GM21786 (cell line): Measurements from ENCODE around the gene PLCG2.
A peak's percentile ranks its signal among the peaks of the same experiment; 100 is the strongest.

Experiments used
- ATAC-seq: cut with Tn5 transposase; IDR thresholded peaks from one replicate; pipeline ENCODE4 v1.9.1; 2021; ENCODE audit not compliant: unreplicated experiment

Gene PLCG2

DNA sequence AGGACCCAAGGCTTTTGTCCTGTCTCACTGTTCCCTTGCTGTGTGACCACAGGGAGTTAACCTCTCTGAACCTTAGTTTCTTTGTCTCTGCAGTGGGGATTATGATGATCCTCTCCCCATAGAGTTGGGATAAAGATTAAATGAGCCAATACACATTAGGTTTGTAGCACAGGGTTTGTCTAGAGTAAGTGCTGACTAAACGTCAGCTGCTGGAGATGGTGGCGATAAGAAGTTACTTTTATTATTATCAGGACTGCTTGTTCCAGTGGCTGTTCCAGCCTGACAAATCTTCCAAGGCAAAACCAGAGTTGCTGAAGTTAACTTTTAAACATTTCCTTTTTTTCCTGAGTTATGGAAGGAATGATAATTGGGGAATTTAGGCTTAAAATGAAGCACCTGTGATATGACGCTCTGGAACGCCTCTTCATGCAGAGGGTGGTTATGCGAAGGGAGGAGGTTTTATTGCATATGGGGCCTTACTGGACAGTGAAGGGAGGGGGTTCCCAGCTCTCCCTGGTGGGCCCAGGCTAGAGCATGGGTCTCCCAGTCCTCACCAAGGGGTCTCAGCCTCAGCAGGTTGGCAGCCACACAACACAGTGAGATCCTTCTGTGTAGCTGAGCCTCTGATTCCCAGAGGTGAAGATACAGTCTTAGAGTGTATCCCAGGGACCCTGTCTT is 35.8 kb downstream of the PLCG2 start:
- no peak for ATAC-seq

DNA sequence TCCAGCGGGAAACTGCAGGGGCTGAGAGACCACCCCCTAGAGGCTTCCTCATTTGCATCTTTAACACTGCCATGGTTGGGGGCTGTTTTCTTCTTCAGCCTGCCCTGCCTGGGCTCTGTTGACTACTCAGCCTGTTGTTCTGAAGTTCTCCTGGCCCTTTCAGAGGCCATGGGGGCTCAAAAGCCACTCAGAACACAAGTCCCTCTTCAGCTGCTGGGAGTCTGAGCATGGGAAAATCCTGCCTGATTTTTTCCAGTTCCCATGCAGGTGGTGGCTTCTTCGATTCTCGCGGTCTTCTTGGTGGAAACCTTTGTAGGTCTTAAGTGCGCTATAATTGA is 36.3 kb downstream of the PLCG2 start:
- no peak for ATAC-seq

DNA sequence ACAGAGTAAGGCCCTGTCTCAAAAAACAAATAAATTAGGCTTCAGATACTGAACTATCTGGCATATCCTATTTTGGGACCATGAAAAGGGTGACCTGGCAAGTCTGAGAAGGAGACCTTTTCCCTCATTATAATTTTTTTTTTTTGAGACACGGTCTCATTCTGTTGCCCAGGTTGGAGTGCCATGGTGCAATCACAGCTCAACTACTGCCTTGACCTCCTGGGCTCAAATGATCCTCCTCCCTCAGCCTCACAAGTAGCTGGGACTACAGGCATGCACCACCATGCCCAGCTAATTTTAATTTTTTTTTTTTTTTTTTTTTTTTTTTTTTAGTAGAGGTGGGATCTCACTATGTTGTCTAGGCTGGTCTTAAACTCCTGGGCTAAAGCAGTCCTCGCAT is 37.3 kb downstream of the PLCG2 start:
- ATAC-seq = no peak

DNA sequence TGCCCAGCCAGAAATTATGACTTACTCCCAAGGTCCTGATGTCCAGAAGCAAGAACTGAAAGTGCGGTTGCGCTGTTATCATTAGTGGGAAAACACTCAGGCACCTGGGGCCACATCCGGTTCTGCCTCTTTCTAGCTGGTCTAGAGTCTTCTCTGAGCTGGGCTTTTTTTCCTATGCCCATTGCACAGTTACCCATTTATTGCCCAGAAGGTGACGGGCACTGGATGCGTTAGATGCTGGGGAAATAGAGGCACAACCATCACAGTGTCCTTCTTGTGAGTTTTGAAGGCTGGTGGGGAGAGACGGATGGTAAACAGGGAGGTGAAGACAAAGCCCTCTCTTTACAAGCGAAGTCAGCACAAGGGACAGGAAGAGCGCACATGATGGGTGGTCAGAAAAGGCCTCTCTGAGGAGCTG is 37.7 kb downstream of the PLCG2 start:
- ATAC-seq = peak; percentile 19

DNA sequence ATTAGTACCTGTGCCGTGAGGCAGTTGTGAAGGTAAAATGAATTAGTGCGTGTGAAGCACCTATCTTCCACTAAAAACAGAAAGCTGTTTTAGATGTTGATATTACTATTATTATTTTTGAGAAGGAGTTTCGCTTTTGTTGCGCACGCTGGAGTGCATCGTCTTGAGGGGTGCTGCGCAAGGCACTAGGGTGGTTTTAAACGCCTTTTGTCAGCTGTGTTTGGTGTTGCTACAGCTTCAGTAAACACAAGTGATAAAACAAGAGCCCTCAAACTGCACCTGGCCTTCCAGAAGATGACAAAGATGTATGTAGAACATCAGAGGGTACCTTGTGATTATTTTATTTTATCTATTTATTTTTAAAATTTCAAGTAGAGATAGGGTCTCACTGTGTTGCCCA is 38.2 kb downstream of the PLCG2 start:
- ATAC-seq = no peak

DNA sequence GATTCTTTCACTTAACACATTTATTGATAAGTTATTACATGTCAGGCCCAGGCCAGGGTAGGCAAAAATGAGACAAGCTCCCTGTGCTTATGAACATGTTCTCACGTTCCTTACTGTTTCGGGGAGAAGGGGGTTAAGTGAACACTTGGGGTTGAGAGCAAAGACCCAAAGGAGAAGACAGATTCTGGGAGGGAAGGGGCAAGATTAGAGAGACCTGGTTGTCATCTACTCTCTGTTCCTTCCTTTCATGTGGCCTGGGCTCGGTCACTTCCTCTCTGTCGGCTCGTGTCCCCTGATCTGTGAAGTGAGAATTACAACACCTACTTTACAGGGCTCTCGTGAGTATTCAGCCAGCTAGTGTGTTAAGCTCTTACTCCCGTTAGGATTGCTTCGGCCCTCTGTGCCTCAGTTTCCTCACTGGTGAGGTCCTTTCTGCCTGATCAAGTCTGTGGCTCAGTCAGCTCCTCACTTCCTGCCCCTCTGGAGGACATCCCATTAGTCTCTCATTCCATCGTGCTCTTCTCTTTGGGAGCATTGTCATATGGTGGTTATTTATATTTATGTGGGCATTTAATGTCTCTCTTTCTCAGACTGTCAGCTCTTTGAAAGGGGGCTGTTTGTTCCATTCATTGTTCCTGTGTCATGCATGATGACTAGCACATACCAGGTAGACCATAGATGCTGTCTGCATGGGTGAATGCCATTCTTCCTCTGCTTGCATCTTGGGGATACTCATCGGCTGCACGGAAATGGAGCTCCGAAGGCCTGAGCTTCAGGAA is 38.9 kb downstream of the PLCG2 start:
- peak; percentile 35 for ATAC-seq

DNA sequence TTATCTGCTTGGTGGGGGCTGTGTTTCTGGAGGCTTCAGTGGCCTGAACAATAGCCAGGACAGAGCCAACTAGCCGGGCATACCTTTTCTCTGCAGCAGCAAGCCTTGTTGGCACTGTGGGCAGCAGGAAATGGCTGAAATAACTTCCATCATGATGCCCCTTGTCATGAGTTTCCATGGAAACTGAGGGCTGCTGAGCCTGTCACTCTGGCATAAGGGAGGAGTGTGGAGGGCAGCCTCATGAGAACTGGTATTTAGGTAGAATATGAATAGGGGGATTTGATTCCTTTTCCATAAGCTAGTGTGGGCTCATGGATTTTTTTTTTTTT is 39.4 kb downstream of the PLCG2 start:
- no peak for ATAC-seq

DNA sequence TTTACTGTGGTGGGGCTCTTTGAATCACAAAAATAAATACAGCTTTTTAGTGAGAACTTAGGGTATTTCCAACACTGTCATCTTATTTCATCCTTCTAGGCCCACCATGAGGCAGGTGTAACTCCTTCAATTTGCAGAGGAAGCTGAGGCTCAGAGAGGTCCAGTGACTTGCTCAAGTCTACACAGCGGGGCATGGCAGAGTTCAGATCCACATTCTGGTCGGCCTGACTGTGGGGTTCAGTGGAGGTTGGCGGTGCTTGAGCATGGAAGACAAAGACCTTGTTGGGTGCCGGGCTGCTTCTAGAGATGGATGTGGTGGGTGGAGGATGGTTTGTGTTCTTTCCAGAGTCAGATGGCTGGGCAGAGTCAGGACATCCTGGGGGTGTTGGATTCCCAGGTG is 39.8 kb downstream of the PLCG2 start:
- no peak for ATAC-seq

DNA sequence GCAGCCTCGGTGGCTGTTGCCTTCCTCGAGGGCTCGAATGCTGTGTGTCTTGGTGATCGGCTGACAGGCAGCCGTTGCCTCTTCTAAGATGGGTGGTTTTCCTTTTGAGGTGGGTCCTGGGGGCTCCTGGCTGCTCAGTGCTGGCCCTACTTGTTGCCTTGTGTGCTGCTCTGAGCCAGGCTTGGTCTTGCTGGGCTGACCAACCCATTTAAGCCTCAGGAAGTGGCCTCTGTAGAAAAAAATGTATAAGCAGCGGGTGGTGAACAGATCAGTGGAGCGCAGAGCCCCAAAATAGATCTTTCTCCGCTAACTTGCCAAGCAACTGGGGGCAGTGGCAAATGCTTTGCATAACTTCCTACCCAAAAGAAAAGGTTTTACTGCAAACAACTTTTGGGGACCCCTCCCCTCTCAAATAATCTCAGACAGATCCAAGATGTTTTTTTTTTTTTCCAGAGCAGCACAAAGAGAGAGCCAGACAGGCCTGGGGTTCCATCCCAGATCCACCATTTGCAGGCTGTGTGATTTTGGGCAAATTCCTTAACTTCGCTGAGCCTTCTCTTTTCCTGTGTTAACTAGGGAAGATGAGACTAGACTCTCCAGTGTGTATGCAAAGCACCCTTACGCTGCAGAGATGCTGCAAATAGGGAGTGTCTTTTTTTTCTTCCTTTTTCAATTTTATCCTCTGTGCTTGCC is 42.5 kb downstream of the PLCG2 start:
- peak; percentile 40 for ATAC-seq

DNA sequence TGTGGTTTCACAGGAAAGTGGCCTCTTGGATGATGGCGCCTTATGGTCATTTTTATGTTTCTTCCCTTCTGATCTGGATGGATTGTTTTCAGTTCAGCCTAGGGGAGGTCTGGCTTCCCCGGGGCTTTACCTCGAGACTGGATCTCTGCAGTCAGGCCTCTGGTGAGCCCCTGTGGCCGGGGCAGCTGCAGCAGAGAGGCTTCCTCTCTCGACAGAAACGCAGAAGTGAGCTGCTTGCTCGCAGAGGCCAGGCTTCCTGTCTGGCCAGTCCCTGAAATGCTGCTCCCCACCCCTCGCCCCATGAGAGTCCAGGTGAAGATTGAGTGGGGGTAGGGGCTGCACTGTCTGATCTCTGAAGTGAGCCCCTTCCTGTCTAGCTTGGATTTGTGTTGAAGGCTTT is 44.0 kb downstream of the PLCG2 start:
- ATAC-seq = peak; percentile 47

DNA sequence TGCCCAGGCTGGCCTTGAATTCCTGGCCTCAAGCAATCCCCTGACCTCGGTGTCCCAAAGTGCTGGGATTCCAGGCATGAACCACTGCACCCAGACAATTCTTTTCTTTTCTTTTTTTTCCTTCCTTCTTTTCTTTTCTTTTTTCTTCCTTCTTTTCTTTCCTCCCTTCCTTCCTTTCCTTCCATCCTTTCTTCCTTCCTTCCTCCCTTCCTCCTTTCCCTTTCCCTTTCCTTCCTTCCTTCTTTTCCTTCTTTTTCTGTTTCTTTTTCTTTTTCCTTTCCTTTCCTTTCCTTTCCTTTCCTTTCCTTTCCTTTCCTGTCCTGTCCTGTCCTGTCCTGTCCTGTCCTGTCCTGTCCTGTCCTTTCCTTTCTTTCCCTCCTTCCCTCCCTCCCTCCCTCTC is 44.6 kb downstream of the PLCG2 start:
- no peak for ATAC-seq

DNA sequence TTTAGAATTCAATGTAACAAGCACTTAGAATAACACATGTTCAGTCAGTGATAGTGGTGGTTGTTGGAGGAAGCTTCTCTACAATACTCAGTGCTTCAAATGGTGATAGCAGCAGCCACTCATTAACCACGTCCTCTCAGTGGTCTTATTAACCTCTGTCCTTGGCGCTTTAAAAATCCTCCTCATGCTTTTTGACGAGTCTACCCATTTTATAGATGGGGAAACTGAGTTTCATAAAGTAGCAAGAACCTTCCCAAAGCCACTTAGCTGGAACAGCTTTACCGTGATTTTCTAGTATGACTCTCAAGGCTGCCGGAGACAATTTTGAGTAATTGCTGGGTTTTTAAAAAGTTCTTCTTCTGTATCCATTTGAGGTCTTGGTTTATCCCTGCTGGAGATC is 47.4 kb downstream of the PLCG2 start:
- no peak for ATAC-seq

DNA sequence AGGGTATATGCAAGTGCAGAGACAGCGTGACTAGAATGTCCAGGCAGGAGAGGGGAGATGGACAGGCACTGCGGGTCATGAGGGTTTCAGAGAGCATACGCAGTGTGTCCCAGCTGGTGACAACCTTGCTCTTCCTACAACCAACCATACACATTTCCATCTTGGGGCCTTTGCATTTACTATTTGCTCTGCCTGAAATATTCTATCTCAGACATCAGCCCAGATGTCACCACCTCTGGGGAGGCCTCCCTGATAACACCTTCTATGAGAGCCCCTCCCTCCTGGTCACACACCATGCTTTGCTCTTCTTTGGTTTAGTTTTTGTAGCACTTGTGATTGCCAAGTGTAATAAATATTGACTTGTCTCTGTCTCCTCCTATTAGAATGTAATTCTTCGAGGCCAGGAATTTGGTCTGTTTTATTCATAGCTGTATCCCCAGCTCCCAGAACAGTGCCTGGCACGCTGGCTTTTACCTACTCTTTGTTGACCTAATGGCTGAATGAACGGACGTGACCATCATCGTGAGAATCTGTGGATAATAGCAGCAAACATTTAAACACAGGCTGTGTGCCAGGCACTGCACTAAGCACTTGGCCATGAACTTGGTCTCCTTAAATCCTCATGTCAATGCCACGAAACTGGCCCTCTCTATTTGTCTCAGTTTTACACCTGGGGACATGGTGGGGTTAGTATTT is 51.9 kb downstream of the PLCG2 start:
- no peak for ATAC-seq

DNA sequence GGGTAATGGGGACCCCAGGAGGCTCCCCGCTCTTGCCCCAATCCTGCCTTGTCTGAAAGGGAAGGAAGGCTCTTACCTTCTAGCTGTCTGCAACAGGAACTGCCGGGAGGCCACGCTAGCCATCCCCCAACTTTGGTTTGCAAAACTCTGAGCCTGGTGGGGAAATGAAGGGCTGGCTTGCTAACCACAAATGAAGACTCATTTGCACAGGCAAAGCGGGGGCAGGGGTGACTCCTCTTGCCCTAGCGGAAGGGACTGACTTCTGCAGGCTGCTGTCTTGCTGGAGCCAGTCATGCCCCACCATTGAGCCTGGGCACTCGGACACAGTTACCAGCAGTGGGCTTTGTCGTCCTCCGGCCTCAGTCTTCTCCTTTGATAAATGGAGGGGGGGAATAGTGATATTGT is 52.6 kb downstream of the PLCG2 start:
- peak; percentile 71 for ATAC-seq

DNA sequence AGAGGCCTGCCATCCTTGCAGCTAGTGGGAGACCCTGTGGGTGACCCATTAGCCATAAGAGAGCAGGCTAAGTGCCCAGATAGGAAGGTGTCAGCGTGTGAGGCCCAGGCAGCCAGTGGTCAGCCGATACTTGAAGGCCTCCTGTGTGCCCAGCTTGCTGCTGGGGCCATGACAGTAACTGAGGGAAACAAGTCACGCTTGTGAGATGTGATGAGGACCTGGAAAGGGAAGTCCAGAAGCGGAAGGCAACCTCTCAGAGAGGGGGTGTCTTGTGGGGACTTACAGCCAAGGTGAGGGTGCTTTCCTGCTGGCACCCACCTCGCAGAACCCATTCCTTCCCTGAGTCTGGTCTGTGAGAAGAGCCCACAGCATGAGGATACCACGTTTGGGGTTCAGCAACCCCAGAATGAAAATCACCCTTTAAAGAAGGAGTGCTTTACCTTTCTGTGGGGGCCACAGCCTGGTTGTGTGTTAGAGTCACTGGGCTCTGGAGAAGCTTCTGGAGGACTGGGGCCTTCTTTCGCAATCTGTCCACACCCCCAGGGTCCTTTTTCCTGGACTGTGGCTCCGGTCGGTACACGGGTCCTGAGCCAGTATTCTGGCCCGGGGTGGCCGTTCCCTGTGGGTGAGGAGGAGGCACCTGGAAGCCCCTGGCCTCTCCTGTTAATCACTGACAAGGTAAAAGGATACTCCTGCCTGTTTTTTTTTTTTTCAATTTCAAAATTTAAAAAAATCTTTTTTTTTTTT is 53.9 kb downstream of the PLCG2 start:
- no peak for ATAC-seq

DNA sequence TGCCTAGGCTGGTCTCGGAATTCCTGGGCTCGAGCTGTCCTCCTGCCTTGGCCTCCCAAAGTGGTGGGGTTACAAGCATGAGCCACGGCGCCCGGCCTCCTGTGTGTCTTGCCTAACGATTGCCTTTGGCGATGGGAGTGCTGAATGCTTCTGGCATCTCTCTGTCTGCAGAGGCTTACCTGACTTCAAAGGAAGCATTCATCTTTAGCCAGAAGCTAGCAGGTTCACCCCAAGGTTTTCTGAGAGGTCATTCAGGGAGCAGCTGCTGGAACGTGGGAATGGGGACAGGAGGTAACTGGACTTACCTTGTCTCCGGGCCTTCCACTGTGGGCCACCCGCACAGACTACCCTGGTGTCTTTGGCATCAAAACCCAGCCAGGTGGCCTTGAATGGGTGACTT is 54.7 kb downstream of the PLCG2 start:
- ATAC-seq = no peak

DNA sequence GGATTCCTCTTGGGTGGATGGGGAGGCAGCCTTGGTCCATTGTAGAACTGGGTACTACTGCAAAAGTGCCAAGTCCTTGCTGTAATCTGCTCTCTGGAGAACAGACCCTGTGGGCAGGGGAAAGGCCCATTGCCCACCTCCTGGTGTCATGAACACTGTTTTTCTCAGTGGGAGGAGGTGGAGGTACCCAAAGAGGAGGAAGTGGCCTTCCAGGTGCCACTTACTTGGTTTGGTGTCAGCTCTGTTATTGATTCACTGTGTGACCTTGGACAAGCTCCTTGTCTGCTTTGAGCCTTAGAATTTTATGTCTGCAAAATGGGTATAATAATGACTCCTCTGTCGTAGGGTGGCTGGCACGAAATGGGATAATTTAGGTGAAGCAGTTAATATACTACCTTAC is 55.8 kb downstream of the PLCG2 start:
- no peak for ATAC-seq

DNA sequence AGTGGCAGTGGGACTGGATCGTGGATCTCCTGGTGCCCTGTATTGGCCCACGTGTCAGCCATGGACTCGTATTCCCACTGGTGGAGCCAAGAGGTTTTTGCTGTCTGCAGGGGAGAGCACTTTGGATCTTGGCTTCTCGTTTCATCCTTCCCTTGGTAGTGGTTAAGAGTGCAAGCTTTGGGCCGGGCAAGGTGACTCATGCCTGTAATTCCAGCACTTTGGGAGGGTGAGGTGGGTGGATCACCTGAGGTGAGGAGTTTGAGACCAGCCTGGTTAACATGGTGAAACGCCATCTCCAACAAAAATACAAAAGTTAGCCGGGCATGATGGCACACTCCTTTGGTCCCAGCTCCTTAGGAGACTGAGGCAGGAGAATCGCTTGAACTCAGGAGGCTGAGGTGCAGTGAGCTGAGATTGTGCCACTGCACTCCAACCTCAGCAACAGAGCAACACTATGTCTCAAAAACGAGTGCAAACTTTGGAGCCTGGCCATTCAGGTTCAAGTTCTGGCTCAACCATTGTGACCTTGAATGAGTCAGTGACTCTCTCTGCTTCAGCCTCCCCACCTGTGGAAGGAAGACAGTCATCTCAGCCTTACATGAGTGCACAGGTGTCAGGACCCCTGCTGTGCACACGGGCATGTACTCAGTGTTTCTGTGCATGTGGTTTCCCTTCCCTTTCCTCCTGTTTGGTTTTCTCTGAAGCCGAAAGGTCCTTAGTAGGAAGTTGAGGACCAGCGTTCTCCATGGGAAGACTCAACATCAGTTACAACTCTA is 57.4 kb downstream of the PLCG2 start:
- ATAC-seq = peak; percentile 56

DNA sequence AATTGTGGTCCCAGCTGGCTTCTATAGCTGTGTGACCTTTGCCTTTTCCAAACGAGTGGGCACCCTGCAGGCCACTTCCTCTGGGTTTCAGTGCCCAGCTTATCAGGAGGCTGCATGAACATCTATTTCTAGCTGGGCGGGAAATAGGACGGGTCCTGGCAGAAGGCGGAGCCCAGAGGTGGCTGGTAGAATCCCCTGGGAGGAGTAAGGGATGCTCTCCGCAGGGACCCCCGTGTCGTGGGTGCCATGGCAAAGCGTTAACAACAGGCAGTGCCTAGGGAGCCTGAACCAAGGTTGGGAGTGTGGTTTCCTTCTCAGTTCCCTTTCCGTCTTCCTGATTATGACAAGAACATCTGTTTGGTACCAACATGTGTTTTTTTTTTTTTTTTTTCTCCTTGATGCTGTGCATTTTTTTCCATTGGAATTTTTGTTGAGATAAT is 58.2 kb downstream of the PLCG2 start:
- ATAC-seq = no peak

DNA sequence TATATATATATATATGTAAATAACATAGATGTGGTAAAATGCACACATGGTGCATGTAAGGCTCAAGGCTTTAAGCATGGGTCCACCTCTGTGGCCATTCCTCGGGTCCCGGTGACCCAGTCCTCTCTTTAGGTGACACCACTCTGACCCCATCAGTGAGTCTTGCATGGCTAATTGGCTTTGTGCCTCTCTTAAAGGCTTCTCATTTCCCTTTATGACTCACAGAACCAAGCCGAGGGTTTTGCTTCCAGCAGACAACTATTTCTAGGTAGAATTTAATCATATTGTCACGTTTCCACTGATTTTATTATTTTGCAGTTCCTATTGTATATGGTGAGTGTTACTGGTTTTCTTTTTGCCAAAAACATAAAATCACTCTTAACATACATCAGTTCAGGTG is 59.7 kb downstream of the PLCG2 start:
- peak; percentile 38 for ATAC-seq
